Measurements from ENCODE around the gene TMEM245. TPM values are rescaled to one million over a fixed set of nuclear protein-coding genes. Genes with fewer than 3 reads are reported as not detected.

TMEM245 gene
- total RNA-seq, 1 donor from 2014 or later, result 40.0 TPM

DNA sequence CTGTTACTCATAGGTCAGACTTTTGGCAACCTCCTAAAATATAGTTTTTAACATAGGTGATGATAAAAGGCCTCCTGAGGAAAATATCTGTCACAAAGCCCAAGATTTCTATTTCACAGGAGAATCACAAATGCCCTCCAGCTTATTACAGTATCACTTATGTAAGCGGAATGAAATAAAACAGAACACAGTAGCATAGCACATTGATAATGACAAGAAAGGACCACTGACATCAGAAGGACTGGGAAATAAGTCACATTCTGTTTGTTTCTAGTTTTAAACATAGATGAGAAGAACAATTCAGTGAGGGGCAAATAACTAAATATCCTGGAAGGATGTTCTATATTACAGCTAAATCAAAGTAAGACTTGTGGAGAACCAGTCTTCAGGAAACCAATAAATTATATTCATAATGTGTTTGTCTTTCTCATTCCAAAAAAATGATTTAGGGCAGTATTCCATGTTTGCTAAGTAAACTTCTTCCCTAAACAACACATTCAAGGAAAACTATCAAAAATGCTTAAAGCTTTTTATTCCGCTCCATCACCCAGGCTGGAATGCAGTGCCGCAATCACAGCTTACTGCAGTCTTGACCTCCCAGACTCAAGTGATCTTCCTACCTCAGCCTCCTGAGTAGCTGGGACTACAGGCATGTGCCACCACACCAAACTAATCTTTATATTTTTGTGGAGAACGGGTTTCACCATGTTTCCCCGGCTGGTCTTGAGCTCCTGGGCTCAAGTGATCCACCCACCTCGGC, 85.6 kb downstream of the TMEM245 start:
- Mint-ChIP-seq H3K36me3 (ENCODE audit: unreplicated experiment) (peaks cover 33% of the 10 kb centered on the region), H3K27ac (ENCODE audit: unreplicated experiment) (peak overlapping the region; percentile 44)

DNA sequence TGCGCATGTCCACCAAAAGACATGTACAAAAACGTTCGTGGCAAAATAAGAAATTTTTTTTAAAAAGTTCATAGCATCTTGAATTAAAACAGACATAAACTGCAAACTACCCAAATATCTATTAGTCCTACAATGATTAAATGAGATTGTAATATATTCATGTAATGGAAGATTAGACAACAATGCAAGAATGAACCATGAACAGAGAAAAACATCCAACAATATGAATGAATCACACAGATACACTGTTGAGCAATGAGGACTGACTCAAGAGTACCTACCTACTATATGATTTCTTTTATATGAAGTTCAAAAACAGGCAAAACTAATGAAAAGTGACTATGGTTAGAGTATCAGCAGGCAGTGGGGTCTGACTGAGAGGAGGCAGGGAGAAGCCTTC, 88.5 kb downstream of the TMEM245 start:
- peaks cover 34% of the 10 kb centered on the region for H3K36me3 Mint-ChIP-seq (ENCODE audit: unreplicated experiment)
- H3K27ac Mint-ChIP-seq (ENCODE audit: unreplicated experiment), result no peak overlapping the region
- TF ChIP-seq, protein P1, sequence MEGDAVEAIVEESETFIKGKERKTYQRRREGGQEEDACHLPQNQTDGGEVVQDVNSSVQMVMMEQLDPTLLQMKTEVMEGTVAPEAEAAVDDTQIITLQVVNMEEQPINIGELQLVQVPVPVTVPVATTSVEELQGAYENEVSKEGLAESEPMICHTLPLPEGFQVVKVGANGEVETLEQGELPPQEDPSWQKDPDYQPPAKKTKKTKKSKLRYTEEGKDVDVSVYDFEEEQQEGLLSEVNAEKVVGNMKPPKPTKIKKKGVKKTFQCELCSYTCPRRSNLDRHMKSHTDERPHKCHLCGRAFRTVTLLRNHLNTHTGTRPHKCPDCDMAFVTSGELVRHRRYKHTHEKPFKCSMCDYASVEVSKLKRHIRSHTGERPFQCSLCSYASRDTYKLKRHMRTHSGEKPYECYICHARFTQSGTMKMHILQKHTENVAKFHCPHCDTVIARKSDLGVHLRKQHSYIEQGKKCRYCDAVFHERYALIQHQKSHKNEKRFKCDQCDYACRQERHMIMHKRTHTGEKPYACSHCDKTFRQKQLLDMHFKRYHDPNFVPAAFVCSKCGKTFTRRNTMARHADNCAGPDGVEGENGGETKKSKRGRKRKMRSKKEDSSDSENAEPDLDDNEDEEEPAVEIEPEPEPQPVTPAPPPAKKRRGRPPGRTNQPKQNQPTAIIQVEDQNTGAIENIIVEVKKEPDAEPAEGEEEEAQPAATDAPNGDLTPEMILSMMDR (IDR thresholded peaks at IDR 0.05), result no peak
- peaks cover 28% of the 10 kb centered on the region for H3K4me1 Mint-ChIP-seq (ENCODE audit: unreplicated experiment)
- no peak overlapping the region for H3K4me3 Mint-ChIP-seq (ENCODE audit: unreplicated experiment)
- no peaks in the 10 kb centered on the region for H3K27me3 Mint-ChIP-seq (ENCODE audit: unreplicated experiment)
- DNase-seq (ENCODE audit: extremely low spot score, unreplicated experiment), result no peak
- no peaks in the 10 kb centered on the region for H3K9me3 Mint-ChIP-seq (ENCODE audit: unreplicated experiment)

More for the DNA sequence above, 85.6 kb downstream of the TMEM245 start:
- Mint-ChIP-seq H3K9me3 (ENCODE audit: unreplicated experiment) (no peaks in the 10 kb centered on the region), H3K4me3 (ENCODE audit: unreplicated experiment) (no peak overlapping the region), H3K27me3 (ENCODE audit: unreplicated experiment) (no peaks in the 10 kb centered on the region), H3K4me1 (ENCODE audit: unreplicated experiment) (peaks cover 41% of the 10 kb centered on the region)
- DNase-seq (ENCODE audit: extremely low spot score, unreplicated experiment), result no peak
- TF ChIP-seq, protein P1 (IDR thresholded peaks at IDR 0.05), result no peak

DNA sequence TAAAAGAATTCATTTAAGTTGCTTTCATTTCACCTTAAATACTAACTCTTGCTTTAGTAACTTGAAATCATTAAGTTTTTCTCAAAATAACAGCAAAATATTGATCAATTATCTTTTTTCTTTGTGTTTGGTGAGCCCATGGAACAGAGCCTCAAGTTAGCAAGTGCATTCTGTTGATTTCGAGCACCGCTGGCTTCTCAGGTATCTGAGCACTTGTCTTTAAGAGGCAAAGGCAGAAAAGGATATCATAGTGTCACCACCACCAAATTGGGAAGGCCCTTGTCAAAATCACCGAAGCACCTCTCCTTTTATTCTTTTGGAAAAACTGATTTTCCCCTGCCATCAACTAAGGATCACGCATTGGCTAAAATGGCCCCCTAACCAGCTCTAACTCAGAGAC, 89.3 kb downstream of the TMEM245 start:
- no peak for DNase-seq (ENCODE audit: extremely low spot score, unreplicated experiment)
- TF ChIP-seq, protein P1 (IDR thresholded peaks at IDR 0.05), result no peak
- H3K27ac Mint-ChIP-seq (ENCODE audit: unreplicated experiment), result no peak overlapping the region
- no peaks in the 10 kb centered on the region for H3K9me3 Mint-ChIP-seq (ENCODE audit: unreplicated experiment)
- no peak overlapping the region for H3K4me3 Mint-ChIP-seq (ENCODE audit: unreplicated experiment)
- peaks cover 37% of the 10 kb centered on the region for H3K36me3 Mint-ChIP-seq (ENCODE audit: unreplicated experiment)
- peaks cover 23% of the 10 kb centered on the region for H3K4me1 Mint-ChIP-seq (ENCODE audit: unreplicated experiment)
- H3K27me3 Mint-ChIP-seq (ENCODE audit: unreplicated experiment), result no peaks in the 10 kb centered on the region

DNA sequence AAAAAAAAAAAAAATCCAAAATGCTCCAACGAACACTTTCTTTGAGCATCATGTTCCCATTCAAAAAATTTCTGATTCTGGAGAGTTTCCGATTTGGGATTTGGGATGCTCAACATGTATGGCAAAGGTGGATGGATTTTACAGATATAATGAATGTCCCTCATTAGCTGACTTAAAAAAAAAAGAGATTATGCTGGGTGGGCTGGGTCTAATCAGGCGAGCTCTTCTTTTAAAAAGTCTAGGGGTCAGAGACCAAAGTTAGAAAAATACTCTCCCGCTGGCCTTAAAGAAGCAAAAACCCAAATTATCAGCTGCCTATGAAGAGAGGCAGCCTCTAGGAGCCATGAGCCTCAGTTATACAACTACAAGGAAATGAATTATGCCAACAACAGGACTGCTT, 91.3 kb downstream of the TMEM245 start:
- no peaks in the 10 kb centered on the region for H3K9me3 Mint-ChIP-seq (ENCODE audit: unreplicated experiment)
- H3K27ac Mint-ChIP-seq (ENCODE audit: unreplicated experiment), result no peak overlapping the region
- no peaks in the 10 kb centered on the region for H3K27me3 Mint-ChIP-seq (ENCODE audit: unreplicated experiment)
- H3K4me3 Mint-ChIP-seq (ENCODE audit: unreplicated experiment), result no peak overlapping the region
- DNase-seq (ENCODE audit: extremely low spot score, unreplicated experiment), result no peak
- peaks cover 10% of the 10 kb centered on the region for H3K4me1 Mint-ChIP-seq (ENCODE audit: unreplicated experiment)
- peaks cover 34% of the 10 kb centered on the region for H3K36me3 Mint-ChIP-seq (ENCODE audit: unreplicated experiment)
- TF ChIP-seq, protein P1 (IDR thresholded peaks at IDR 0.05), result no peak

DNA sequence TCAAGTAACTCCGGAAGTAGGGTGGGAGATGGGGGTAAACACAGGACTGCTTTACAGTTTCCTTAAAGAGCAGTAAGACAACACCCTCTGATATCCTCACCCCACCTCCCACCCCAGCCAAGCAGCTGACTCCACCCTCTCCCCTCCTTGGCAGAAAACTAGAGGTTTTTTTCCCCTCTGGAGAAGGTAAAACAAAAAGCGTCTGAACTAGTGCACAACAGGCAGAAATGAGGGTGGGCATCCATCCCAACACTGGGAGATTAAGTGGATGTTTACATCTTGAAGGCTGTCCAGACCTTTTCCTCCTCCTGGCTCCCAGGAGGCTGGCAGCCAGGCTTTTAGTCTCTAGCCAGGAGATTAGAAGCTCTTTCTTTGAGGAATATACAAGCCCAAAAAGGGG, 92.6 kb downstream of the TMEM245 start:
- no peak overlapping the region for H3K27ac Mint-ChIP-seq (ENCODE audit: unreplicated experiment)
- no peaks in the 10 kb centered on the region for H3K9me3 Mint-ChIP-seq (ENCODE audit: unreplicated experiment)
- H3K27me3 Mint-ChIP-seq (ENCODE audit: unreplicated experiment), result no peaks in the 10 kb centered on the region
- DNase-seq (ENCODE audit: extremely low spot score, unreplicated experiment), result no peak
- H3K36me3 Mint-ChIP-seq (ENCODE audit: unreplicated experiment), result peaks cover 26% of the 10 kb centered on the region
- H3K4me1 Mint-ChIP-seq (ENCODE audit: unreplicated experiment), result peaks cover 14% of the 10 kb centered on the region
- no peak overlapping the region for H3K4me3 Mint-ChIP-seq (ENCODE audit: unreplicated experiment)
- TF ChIP-seq, protein P1 (IDR thresholded peaks at IDR 0.05), result no peak

Measured in osteocyte (in vitro differentiated cells).